H9 (cell line): ENCODE results near the gene LMTK2. TPM values are rescaled to one million over a fixed set of nuclear protein-coding genes. Genes with fewer than 3 reads are reported as not detected.

Experiments
- DNase-seq: peaks from one replicate; pipeline ENCODE4 v3.0.0-alpha.2; 2017
- H2AFZ ChIP-seq: one replicate; pipeline ENCODE4 v1.6.1; 2013; ENCODE audit warnings: mild to moderate bottlenecking, low read length, control low read depth, moderate library complexity
- H2AK5ac ChIP-seq: 2 replicates; pipeline ENCODE4 v1.6.1; 2013; ENCODE audit warnings: low read length, control low read depth, mixed read lengths; ENCODE audit not compliant: insufficient read length
- H2BK120ac ChIP-seq: one replicate; pipeline ENCODE4 v1.6.1; 2013; ENCODE audit warnings: low read depth, mild to moderate bottlenecking, low read length, control low read depth, inconsistent platforms; ENCODE audit not compliant: poor library complexity, severe bottlenecking
- H2BK12ac ChIP-seq: 2 replicates; pipeline ENCODE4 v1.6.1; 2013; ENCODE audit warnings: low read length, control low read depth, mixed read lengths, low read depth; ENCODE audit not compliant: insufficient read length
- H2BK15ac ChIP-seq: 2 replicates; pipeline ENCODE4 v1.6.1; 2013; ENCODE audit warnings: low read depth, low read length, control low read depth
- H2BK20ac ChIP-seq: one replicate; pipeline ENCODE4 v1.6.1; 2013; ENCODE audit warnings: low read depth, mild to moderate bottlenecking, low read length, control low read depth, inconsistent platforms; ENCODE audit not compliant: poor library complexity, severe bottlenecking
- H2BK5ac ChIP-seq: 2 replicates; pipeline ENCODE4 v1.6.1; 2013; ENCODE audit warnings: low read length, control low read depth, mixed read lengths; ENCODE audit not compliant: insufficient read length
- H3K14ac ChIP-seq: 2 replicates; pipeline ENCODE4 v1.6.1; 2013; ENCODE audit warnings: low read length, control low read depth; ENCODE audit not compliant: insufficient read depth
- H3K18ac ChIP-seq: 2 replicates; pipeline ENCODE4 v1.6.1; 2013; ENCODE audit warnings: low read depth, mild to moderate bottlenecking, mixed read lengths, low read length, control low read depth; ENCODE audit not compliant: insufficient read length
- H3K23ac ChIP-seq: 2 replicates; pipeline ENCODE4 v1.6.1; 2013; ENCODE audit warnings: low read length, control low read depth, mixed read lengths, low read depth; ENCODE audit not compliant: insufficient read length
- H3K23me2 ChIP-seq: 2 replicates; pipeline ENCODE4 v1.6.1; 2013; ENCODE audit warnings: low read depth, mild to moderate bottlenecking, mixed read lengths, low read length, control low read depth; ENCODE audit not compliant: insufficient read length, poor library complexity, severe bottlenecking
- H3K27ac ChIP-seq: 2 replicates; pipeline ENCODE4 v1.5.1; 2013; ENCODE audit warnings: low read length, control low read depth, mixed read lengths, low read depth; ENCODE audit not compliant: insufficient read length
- H3K27me3 ChIP-seq: 2 replicates; pipeline ENCODE4 v1.6.1; 2013; ENCODE audit warnings: low read length, control low read depth, inconsistent platforms; ENCODE audit not compliant: insufficient read depth
- H3K4ac ChIP-seq: 2 replicates; pipeline ENCODE4 v1.6.1; 2013; ENCODE audit warnings: low read depth, mild to moderate bottlenecking, control low read depth, inconsistent platforms, low read length, moderate library complexity
- H3K4me1 ChIP-seq: 2 replicates; pipeline ENCODE4 v1.6.1; 2013; ENCODE audit warnings: low read length, control low read depth, inconsistent platforms; ENCODE audit not compliant: insufficient read depth
- H3K4me2 ChIP-seq: 2 replicates; pipeline ENCODE4 v1.6.1; 2013; ENCODE audit warnings: low read length, control low read depth, mixed read lengths; ENCODE audit not compliant: insufficient read length, insufficient read depth
- H3K56ac ChIP-seq: 2 replicates; pipeline ENCODE4 v1.6.1; 2013; ENCODE audit warnings: low read depth, mild to moderate bottlenecking, mixed read lengths, low read length, control low read depth; ENCODE audit not compliant: insufficient read length
- H3K79me1 ChIP-seq: 2 replicates; pipeline ENCODE4 v1.6.1; 2013; ENCODE audit warnings: low read depth, mild to moderate bottlenecking, moderate library complexity, low read length, control low read depth, inconsistent platforms; ENCODE audit not compliant: insufficient read depth, poor library complexity, severe bottlenecking
- H3K79me2 ChIP-seq: 2 replicates; pipeline ENCODE4 v1.6.1; 2013; ENCODE audit warnings: low read length, control low read depth, inconsistent platforms; ENCODE audit not compliant: insufficient read depth
- H3K9ac ChIP-seq: 2 replicates; pipeline ENCODE4 v1.6.1; 2013; ENCODE audit warnings: low read length, control low read depth, mixed read lengths; ENCODE audit not compliant: insufficient read length; ENCODE audit errors: extremely low read depth
- H3K9me3 ChIP-seq: one replicate; pipeline ENCODE4 v1.6.1; 2013; ENCODE audit warnings: low read depth, low read length, inconsistent platforms; ENCODE audit not compliant: control insufficient read depth
- H3T11ph ChIP-seq: one replicate; pipeline ENCODE4 v1.6.1; 2013; ENCODE audit warnings: mild to moderate bottlenecking, low read length, control low read depth, inconsistent platforms
- H4K20me1 ChIP-seq: one replicate; pipeline ENCODE4 v1.6.1; 2013; ENCODE audit not compliant: control insufficient read depth, insufficient read length, insufficient read depth
- H4K5ac ChIP-seq: 2 replicates; pipeline ENCODE4 v1.6.1; 2013; ENCODE audit warnings: low read depth, mild to moderate bottlenecking, mixed read lengths, low read length, control low read depth; ENCODE audit not compliant: insufficient read length
- H4K8ac ChIP-seq: replicated peaks from 2 replicates; pipeline ENCODE4 v1.6.1; 2013; ENCODE audit warnings: low read length, control low read depth, mixed read lengths, low read depth; ENCODE audit not compliant: insufficient read length
- H4K91ac ChIP-seq: 2 replicates; pipeline ENCODE4 v1.6.1; 2013; ENCODE audit warnings: low read depth, mild to moderate bottlenecking, moderate library complexity, mixed read lengths, low read length, control low read depth; ENCODE audit not compliant: insufficient read length
- H3K27ac Mint-ChIP-seq, 3 experiments: 2 replicates in 2 of 3; 3 replicates in 1 of 3; pipeline ENCODE4 v1.8.0; 2020 to 2021; ENCODE audit warnings: mixed read lengths in 3 of 3, mild to moderate bottlenecking in 1 of 3, moderate library complexity in 1 of 3
- H3K27me3 Mint-ChIP-seq: 2 replicates; pipeline ENCODE4 v1.8.0; 2021; ENCODE audit warnings: low read depth, mild to moderate bottlenecking, moderate library complexity, mixed read lengths
- H3K36me3 Mint-ChIP-seq, 3 experiments: 2 replicates in 2 of 3; 3 replicates in 1 of 3; pipeline ENCODE4 v1.8.0; 2020 to 2021; ENCODE audit warnings: low read depth in 3 of 3, mixed read lengths in 3 of 3; ENCODE audit not compliant: insufficient read depth in 1 of 3
- H3K4me1 Mint-ChIP-seq, 2 experiments: 2 replicates each; pipeline ENCODE4 v1.8.0; 2020; ENCODE audit warnings: mixed read lengths in 2 of 2
- H3K4me3 Mint-ChIP-seq, 2 experiments: 2 replicates in 1 of 2; 3 replicates in 1 of 2; pipeline ENCODE4 v1.8.0; 2020 to 2021; ENCODE audit warnings: mild to moderate bottlenecking in 2 of 2, mixed read lengths in 2 of 2, moderate library complexity in 1 of 2
- H3K9me3 Mint-ChIP-seq, 2 experiments: 2 replicates in 1 of 2; 3 replicates in 1 of 2; pipeline ENCODE4 v1.8.0; 2020; ENCODE audit warnings: mild to moderate bottlenecking in 2 of 2, mixed read lengths in 2 of 2, moderate library complexity in 1 of 2
- WGBS: extraction: QIAGEN DNeasy Blood & Tissue Kit; methylation state at CpG from one replicate; pipeline ENCODE4 v1.1.7; 2013; ENCODE audit warnings: missing lambda C conversion rate, low lambda C conversion rate, mixed read lengths; ENCODE audit not compliant: insufficient read length; ENCODE audit errors: extremely low coverage; 5-methylcytosine and 5-hydroxymethylcytosine counted together
- total RNA-seq: library from RNA; stranded (reverse); gene quantifications from 2 replicates; pipeline ENCODE4 v1.2.1, GENCODE V29; 2021
- TF ChIP-seq, protein P1 (sequence below): fragments of 200-600 bp; sonication (generic); conservative IDR thresholded peaks from 3 replicates; pipeline ENCODE4 v1.8.0; 2021; ENCODE audit warnings: antibody characterized with exemption, mild to moderate bottlenecking

Gene LMTK2
- total RNA-seq, 1 experiment from 2014 or later: 24.9 TPM

DNA sequence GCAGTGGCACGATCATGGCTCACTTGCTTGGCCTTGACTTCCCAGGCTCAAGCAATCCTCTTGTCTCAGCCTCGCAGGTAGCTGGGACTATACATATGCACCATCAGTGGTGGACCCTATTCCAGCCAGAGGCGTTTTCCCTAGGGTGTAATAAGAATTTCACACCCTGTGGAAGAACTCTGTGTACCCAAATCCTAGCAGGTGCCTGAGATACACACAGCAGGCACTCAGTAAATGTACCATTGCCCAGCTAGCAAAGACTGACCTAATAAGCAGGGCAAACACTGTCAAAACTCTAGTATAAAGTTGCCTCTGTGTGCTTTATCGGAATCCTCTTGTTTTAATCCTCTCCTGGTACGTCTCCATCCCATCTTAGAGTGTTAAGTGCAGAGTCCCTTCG is 70.9 kb downstream of the LMTK2 start:
- H2BK120ac ChIP-seq: no peak overlapping the region
- H2BK20ac ChIP-seq: no peak overlapping the region
- no peaks in the 10 kb centered on the region for H4K20me1 ChIP-seq
- H3K14ac ChIP-seq: no peak overlapping the region
- H3K9ac ChIP-seq: no peak overlapping the region
- Mint-ChIP-seq H3K9me3 (no peaks in the 10 kb centered on the region), H3K27me3 (no peaks in the 10 kb centered on the region), H3K36me3 (peaks cover 4 to 16% (median 5%) of the 10 kb centered on the region in 3 experiments; a peak in 6 of 7 replicates), H3K4me3 (no peak overlapping the region), H3K27ac (0 out of 7 replicates have a peak overlapping the region, but pooled peaks of 1 of the 3 experiments have one; percentile 44), H3K4me1 (peaks cover 9 to 13% of the 10 kb centered on the region in 2 experiments)
- H2AFZ ChIP-seq: no peak overlapping the region
- H4K91ac ChIP-seq: no peak overlapping the region
- no peak overlapping the region for H3K18ac ChIP-seq
- H3K79me1 ChIP-seq: peaks cover 3% of the 10 kb centered on the region
- DNase-seq: no peak
- H3K9me3 ChIP-seq: no peaks in the 10 kb centered on the region
- no peak overlapping the region for H2AK5ac ChIP-seq
- no peak overlapping the region for H4K8ac ChIP-seq
- H2BK15ac ChIP-seq: no peak overlapping the region
- H2BK12ac ChIP-seq: no peak overlapping the region
- H2BK5ac ChIP-seq: no peak overlapping the region
- TF ChIP-seq, protein P1, sequence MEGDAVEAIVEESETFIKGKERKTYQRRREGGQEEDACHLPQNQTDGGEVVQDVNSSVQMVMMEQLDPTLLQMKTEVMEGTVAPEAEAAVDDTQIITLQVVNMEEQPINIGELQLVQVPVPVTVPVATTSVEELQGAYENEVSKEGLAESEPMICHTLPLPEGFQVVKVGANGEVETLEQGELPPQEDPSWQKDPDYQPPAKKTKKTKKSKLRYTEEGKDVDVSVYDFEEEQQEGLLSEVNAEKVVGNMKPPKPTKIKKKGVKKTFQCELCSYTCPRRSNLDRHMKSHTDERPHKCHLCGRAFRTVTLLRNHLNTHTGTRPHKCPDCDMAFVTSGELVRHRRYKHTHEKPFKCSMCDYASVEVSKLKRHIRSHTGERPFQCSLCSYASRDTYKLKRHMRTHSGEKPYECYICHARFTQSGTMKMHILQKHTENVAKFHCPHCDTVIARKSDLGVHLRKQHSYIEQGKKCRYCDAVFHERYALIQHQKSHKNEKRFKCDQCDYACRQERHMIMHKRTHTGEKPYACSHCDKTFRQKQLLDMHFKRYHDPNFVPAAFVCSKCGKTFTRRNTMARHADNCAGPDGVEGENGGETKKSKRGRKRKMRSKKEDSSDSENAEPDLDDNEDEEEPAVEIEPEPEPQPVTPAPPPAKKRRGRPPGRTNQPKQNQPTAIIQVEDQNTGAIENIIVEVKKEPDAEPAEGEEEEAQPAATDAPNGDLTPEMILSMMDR: no peak
- H3K56ac ChIP-seq: no peak overlapping the region
- H3K4ac ChIP-seq: no peak overlapping the region
- H3K23me2 ChIP-seq: no peaks in the 10 kb centered on the region
- no CpG with 5 or more reads among the region's 6 CpGs for WGBS
- H4K5ac ChIP-seq: no peak overlapping the region
- H3K4me2 ChIP-seq: no peak overlapping the region
- no peaks in the 10 kb centered on the region for H3K79me2 ChIP-seq
- H3K23ac ChIP-seq: no peak overlapping the region
- H3K27me3 ChIP-seq: no peaks in the 10 kb centered on the region
- H3K27ac ChIP-seq: no peak overlapping the region
- H3K4me1 ChIP-seq: peaks cover 2% of the 10 kb centered on the region; the same call in 1 of the 2 replicates
- no peak overlapping the region for H3T11ph ChIP-seq
